AG04449 (cell line): Measurements from ENCODE around the gene EHMT1.

ENCODE experiments used
- CTCF ChIA-PET: fragments of 350-600 bp; formaldehyde crosslinking; extraction: SDS; loops from one replicate; lab custom pipeline; 2021; ENCODE audit warnings: antibody characterized with exemption; lab: Yijun Ruan, JAX
- POLR2A ChIA-PET: fragments of 400-600, 350-600 bp; formaldehyde crosslinking; extraction: SDS; loops from one replicate; lab custom pipeline; 2020; ENCODE audit warnings: antibody characterized with exemption, inconsistent platforms; lab: Yijun Ruan, JAX
- DNase-seq: peaks from one replicate; pipeline ENCODE4 v3.0.0-alpha.2; 2010; ENCODE audit warnings: low read depth, low spot score
- H3K4me3 ChIP-seq: 2 replicates; pipeline ENCODE4 v1.5.1; 2011; ENCODE audit warnings: low read depth, mild to moderate bottlenecking, control low read depth, low read length
- CTCF ChIP-seq: IDR thresholded peaks from one replicate; pipeline ENCODE4 v1.5.1; 2011; ENCODE audit warnings: mild to moderate bottlenecking, moderate library complexity, low read length, control low read depth, inconsistent platforms; ENCODE audit not compliant: insufficient read depth; ENCODE audit errors: missing control alignments

EHMT1 gene

GRCh38 chr9:137618105-137619067 is at the start of gene EHMT1:
TSS of gene EHMT1 (plus strand) at chr9:137619005. CDS start at chr9:137619029, 24 bp downstream.
- peak within 1 kb of the TSS; percentile 93 for H3K4me3 ChIP-seq
- no peak for TF ChIP-seq CTCF
- ChIA-PET POLR2A (interaction anchor here (0.6 to 1.6 kb wide), 4 partner anchors 8 to 66 kb away, joined by 3 to 7 read pairs (median 4); partner anchors contain the start of gene ARRDC1), CTCF (interaction anchor here (0.9 to 1.2 kb wide), 4 partner anchors 42 to 72 kb away, joined by 3 to 4 read pairs (median 3); no protein-coding TSS in a partner anchor)
- no peak for DNase-seq

GRCh38 chr9:137569609-137570203 is 49.1 kb upstream of the EHMT1 start:
- CTCF ChIA-PET = no interaction called here

GRCh38 chr9:137570566-137570965 is 48.2 kb upstream of the EHMT1 start:
- ChIA-PET CTCF (no interaction called here), POLR2A (interaction anchor here (0.8 kb wide), 1 partner anchor 8 kb away, joined by 3 read pairs; the partner anchor contains the start of gene DPH7)
- no peak for TF ChIP-seq CTCF
- DNase-seq = no peak
- H3K4me3 ChIP-seq = no peak overlapping the region

More at GRCh38 chr9:137569609-137570203, 49.1 kb upstream of the EHMT1 start:
- TF ChIP-seq CTCF = no peak
- DNase-seq = no peak
- no peak overlapping the region for H3K4me3 ChIP-seq
- POLR2A ChIA-PET = interaction anchor here (0.8 kb wide), 1 partner anchor 9 kb away, joined by 3 read pairs; the partner anchor contains the start of gene DPH7

GRCh38 chr9:137574192-137574591 is 44.6 kb upstream of the EHMT1 start:
- ChIA-PET CTCF (no interaction called here), POLR2A (no interaction called here)
- no peak overlapping the region for H3K4me3 ChIP-seq
- TF ChIP-seq CTCF = no peak
- DNase-seq = no peak

GRCh38 chr9:137575364-137575715 is 43.5 kb upstream of the EHMT1 start:
- ChIA-PET CTCF (no interaction called here), POLR2A (no interaction called here)
- no peak for TF ChIP-seq CTCF
- no peak for DNase-seq
- H3K4me3 ChIP-seq = no peak overlapping the region
